NOMO-1 treated with dmso at 0.1 percent for 144 hours (cell line): ENCODE results near the gene MYO10.
"Not testable (repeated sequence)": the region's sequence is repeated elsewhere in the genome, so short reads cannot be mapped to it uniquely, and the experiment has no call there.

Experiments used
- DNase-seq: peaks from one replicate; lab custom pipeline; 2025; ENCODE audit not compliant: unreplicated experiment; lab: John Stamatoyannopoulos, UW

The MYO10 gene

DNA sequence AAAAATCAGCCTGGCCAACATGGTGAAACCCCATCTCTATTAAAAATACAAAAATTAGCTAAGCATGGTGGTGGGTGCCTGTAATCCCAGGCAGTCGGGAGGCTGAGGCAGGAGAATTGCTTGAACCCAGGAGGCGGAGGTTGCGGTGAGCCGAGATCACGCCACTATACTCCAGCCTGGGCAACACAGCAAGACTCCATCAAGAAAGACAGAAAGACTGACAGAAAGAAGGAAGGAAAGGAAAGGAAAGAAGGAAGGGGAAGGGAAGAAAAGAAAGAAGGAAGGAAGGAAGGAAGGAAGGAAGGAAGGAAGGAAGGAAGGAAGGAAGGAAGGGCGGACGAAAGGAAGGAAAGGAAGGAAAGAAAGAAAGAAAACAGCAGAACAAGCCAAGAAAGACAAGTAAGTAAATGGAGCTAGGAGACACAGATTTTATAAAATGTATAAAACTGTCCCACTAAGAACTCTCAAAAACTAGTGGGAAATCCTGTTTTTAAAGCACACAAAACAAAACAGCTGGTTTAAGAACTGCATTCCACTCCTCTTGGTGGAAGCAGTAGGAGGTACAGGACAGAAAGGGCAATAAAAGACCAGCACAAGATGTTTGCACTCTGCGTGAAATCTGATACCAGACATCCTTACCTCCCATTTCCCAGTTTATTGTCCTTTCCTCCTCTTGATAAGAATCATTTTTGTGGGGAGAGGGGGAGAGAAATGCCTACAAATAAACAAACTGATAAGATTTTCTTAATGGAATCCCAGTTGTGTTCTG is 46.7 kb downstream of the MYO10 start:
- no peak for DNase-seq

DNA sequence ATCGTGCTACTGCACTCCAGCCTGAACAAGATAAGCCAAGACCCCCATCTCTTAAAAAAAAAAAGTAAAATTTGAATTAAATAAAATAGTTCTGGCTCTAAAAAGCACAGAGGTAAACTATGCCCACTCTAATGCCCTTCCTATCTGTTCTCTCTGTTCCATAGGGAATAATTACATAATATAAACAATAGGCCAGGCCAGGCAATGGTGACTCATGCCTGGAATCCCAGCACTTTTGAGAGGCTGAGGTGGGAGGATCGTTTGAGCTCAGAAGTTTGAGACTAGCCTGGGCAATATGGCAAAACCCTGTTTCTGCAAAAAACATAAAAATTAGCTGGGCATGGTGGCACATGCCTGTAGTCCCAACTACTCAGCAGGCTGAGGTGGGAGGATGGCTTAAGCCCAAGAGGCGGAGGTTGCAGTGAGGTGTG is 47.4 kb downstream of the MYO10 start:
- DNase-seq: no peak

DNA sequence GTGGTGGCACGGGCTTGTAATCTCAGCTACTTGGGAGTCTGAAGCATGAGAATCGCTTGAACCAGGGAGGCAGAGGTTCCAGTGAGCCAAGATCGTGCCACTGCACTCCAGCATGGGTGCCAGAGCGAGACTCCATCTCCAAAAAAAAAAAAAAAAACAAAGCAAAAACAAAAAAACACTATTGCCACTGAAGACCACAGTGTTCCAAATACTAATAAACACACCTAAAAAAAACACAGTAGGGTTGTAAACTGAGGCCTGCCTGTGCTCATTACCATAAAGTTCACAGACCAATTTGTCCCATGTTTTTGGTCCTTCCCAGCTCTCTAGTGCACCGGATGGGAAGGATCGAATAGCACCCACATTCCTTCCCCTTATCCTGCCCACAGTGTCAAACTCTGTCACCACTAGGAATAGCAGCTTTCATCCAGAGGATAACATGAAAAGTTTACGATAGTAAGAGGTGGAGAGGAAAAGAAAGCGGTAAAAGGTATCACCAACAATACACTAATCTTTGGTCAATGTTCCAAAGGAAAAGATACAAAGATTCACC is 49.2 kb downstream of the MYO10 start:
- DNase-seq: no peak

DNA sequence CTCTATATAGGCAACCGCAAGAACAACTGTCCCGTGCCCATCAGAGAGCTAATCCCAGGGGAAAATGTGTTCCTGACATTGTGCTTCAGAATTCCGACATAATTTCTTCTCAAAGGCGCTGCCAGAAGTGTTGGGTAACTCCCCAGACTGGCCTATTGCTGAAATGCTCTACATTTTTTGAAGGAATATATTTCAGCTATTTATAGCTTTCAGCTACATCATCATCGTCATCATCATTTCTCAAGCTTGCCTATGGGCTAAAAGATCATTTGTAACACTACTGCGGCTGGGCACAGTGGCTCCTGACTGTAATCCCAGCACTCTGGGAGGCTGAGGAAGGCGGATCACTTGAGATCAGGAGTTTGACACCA is 49.7 kb downstream of the MYO10 start:
- DNase-seq: no peak

DNA sequence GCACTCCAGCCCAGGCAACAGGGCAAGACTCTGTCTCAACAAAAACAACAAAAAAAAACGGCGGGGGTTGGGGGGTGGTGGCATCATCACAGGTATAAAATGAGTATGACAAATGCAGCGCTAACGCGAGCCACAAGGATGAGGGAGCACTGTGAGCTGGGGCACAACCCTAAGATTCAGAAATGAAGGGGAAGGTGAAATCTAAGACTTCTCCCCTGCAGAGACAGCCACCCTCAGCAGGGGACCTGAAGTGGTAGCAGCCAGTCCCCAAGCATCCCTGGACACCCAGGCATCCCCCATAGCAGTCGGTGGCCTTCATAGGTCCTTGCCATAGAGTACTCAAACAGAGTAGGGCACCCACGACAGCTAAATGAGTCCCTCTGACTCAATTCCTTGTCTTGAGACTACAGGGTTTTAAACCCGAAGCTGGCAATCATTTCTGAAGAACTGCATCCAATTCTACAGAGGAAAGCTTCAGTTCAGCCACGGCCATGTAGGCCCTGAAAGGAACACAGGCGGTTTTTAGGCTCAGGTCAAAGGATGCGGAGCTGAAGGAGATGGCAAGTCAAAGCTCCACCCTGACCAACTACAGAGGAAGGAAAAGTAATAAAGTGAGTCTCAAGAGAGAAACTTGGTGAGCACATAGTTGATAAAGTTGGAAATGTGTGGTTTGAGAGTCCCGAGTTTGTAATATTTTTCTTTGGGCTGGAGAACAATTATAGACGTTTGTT is 50.3 kb downstream of the MYO10 start:
- DNase-seq: no peak

DNA sequence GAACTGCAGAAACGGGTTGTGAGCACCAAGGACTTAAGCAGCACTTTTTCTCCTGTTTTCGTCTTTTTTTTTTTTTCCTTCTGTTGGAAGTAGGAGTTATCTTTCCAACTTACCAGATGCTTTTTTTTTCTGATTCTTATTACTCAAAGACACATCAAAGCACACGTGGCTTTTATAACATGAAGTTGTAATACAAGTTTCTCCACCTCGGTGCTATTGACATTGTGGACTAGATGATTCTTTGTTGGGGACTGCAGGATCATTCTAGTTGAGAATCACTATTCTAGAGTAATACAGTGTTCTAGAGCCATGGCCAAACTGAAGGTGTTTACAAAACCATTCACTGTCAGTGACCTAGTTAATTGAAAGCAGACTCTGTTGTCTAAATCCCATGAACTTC is 51.5 kb downstream of the MYO10 start:
- DNase-seq: no peak

DNA sequence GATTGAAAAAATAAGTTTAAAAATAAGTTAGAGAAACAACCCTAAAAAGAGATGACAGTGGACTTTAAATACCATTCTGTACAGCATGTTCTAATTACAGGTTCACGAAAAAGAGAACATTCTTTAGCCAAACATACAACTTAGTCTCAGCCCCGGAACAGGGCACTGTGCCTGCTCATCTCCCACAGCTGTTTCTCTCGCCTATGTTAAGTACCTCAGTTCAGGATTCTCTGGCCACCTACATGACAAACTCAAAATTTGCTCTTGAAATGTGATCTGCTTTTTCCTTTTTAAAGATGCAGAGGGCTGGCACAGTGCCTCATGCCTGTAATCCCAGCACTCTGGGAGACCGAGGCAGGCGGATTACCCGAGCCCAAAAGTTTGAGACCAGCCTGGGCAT is 52.3 kb downstream of the MYO10 start:
- no peak for DNase-seq

DNA sequence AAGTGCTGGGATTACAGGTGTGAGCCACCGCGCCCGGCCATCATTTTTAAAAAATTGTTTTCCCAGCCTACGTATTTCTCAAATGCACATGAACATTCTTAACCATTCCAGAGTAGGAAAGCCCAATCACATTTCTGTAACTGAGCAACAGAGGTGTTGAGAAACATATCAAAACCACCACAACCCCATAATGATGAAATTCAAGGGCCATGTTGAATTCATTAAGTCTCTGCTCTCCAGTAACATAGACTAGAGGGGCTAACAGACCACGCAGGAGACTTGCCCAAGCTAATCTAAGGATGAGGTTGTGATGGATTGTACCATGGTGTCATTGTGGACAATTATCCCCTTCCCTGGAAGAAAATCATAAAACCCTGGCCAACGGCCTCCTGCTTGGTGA is 52.9 kb downstream of the MYO10 start:
- no peak for DNase-seq

DNA sequence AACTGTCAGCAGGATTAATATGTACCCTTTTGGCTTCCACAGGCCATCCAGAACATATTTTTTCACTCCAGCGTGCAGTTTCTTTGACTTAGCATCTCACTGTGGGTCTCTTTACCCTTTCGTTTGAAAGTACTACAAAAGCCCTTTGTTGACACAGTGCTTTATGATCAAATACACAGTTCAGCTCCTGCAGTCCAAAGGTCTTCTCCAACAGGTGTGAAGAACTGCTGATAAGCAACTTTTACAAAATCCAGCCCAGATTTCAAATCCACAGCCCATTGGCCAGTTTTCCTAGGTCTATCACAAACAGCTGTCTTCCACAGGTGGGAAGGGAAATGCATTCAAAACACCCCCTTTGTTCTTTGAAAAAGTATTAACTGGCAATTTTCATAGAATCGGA is 54.8 kb downstream of the MYO10 start:
- DNase-seq: no peak

DNA sequence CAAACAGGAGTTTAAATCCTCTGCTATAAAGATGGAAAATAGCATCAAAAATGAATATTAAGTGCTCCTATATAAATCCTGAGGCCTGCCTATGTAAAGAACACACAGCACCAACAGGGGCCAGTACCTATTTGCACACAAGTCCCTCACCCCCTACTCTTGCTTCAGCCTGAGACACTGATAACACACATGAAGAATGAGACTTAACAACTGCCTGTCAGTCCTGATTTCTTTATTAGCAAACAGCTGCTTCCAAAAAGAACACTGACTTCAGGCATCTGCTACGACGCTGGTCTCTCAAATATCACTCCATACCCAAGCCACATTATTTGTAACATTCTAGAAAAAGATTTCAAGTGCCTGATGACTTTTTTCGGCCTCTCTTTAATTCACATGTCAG is 55.5 kb downstream of the MYO10 start:
- no peak for DNase-seq

DNA sequence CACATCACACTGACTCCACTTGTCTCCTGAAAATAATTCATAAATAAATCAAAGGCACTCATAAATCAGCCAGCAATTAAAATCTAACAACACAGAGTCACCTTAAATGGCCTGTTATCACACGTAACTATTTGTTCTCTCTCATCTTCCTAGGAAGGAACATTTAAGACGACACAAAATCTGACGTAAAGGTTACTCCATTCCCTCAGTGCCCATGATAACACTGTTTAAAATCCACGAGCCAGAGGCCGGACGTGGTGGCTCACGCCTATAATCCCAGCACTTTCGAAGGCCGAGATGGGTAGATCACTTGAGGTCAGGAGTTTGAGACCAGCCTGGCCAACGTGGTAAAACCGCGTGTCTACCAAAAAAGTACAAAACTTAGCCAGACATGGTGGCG is 56.4 kb downstream of the MYO10 start:
- no peak for DNase-seq

DNA sequence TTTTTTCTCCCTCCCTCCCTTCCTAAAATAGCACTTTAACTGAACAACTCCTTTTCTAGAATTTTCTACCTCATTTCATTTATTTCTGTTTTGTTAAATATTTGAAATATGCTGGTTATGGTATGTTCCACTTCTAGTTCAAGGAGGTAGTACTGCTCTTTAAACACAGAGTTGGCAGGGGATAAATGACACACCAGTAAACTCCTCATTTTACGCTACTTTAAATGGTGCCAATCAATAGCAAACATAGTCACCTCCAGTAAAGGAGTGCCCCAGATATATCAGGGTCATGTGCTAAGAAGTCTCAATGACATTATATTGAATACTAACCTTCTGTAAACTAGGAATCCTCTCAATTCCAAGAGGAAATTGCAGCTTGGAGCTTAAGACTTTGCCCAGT is 56.9 kb downstream of the MYO10 start:
- no peak for DNase-seq

DNA sequence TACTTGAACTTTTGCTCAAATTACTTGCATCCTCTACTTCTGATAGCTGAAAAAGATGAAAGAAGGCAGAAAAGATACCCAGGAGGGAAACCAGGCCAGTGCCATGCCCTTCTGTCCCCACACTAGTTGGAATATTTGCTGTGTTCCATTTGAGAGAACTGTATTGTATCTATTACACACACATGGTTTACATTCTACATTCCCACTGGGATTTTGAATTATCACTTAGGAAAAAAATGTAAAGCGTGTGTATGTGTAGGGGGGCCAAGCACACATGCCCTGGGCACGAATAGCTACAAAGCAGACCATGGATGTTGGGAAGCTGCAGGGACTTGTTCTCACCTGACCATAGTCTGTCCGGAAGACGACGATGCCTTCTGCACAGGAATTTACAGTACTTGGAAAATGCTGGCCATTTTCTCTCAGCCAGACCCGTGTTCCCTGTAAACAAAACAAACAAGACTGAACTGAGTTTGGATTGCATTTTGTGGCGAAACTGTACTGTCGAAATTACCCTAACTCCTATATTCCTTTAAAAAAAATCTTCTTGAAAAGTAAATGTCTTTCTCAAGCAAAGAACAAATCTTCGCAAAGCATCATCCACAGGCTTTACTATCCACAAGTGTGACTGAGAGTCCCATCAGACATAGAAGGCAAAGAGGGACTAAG is 58.7 kb downstream of the MYO10 start:
- DNase-seq: no peak

DNA sequence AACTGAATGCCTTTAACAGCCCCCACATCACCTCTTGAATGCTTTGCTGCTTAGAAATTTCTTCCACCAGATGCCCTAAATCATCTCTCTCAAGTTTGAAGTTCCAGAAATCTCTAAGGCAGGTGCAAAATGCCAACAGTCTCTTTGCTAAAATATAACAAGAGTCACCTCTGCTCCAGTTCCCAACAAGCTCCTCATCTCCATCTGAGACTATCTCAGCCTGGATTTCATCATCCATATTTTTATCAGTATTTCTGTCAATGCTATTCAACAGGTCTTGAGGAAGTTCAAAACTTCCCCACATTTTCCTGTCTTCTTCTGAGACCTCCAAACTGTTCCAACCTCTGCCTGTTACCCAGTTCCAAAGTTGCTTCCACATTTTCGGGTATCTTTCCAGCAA is 61.7 kb downstream of the MYO10 start:
- DNase-seq: not testable (repeated sequence)

DNA sequence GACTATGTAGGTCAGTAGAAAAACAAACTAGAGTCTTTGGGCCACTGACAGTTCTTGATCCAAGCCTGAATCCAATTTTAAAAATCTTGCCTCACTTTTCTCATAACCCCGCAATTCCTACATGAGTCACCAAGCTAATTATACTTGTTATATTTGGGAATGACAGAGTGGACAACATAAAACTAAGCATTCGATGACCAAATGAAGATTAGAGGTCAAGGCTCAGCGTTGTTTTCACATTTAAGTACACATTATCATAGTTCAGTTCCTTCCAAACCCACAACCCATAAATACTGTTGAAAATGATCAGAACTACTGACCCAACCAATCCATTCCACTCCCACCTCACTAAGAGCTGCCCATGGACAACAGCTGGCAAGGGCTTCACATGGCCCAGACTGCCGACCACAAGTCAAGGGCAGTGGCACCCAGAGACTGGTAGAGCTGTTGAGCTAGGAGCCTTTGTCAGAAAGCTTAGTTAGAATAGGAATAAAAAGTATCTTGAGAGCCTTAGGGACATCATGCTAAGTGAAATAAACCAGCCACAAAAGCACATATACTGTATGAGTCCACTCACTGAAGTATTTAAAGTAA is 64.2 kb downstream of the MYO10 start:
- DNase-seq: no peak

DNA sequence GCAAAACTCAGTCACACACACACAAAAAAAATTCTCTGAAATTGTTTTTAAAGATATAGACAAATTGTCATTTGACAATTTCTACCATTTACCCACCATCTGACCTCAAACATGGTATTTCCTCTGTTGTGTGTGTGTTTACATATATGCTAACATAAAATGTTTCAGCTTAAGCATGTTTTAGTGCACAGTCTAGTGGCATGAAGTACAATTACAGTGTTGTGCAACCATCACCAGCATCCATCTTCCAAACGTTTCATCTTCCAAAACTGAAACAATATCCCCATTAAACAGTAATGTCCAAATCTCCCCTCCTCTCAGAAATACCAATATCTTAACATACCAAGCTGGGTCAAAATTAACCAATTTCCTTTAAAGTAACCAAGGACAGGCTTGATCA is 65.2 kb downstream of the MYO10 start:
- DNase-seq: no peak

DNA sequence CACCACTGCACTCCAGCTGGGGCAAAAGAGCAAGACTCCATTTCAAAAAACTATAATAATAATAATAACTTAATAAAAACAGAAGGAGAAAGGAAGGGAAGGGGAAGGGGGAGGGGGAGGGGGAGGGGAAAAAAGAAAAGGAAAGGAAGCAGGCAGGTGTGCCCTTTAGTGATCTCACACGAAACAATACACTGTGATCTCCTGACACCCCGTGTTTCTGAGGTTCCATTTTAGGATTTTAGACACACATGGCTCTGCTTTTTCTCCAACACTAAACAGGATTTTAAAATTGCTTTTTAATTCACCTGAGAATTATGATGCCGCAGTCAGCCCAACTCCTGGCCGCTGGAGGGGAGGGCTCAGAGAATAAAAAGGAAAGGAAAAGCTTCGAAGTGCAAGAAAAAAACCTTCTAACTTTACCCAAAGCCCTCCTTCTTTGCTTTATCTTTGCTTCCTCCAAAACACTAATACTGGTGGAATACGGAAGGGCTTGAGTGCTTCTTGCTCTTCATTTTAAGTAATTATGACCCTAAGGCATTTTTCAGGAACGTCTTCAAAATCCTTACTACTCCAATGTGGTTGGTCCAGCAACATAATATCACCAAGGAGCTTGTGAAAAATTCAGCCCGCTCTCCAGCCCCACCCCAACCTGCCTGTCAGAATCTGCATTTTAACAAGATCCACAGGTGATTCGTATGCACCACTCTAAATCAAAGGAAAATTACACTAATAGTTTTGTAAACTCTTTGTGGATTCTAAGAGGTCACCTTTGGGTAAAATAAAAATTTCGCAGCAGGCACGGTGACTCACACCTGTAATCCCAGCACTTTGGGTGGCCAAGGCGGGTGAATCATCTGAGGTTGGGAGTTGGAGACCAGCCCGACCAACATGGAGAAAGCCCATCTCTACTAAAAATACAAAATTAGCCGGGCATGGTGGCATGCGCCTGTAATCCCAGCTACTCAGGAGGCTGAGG is 66.0 kb downstream of the MYO10 start:
- no peak for DNase-seq

DNA sequence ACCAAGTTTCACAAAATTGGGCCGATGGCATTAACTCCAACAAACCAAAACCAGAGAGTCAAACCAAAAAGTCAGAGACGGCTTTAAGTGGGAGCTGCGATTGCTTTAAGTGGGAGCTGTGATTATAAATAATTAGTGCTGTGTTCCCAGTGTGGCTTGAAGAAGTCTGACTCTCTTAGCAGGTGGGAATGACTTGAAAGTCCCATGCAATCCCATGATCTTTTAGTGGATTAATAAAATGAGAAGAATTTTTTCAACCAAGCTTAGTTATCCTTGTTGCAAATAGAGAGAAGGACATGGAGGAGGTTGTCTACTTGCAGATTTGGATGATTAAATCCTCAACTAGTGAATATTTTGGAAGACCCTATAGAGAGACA is 68.5 kb downstream of the MYO10 start:
- no peak for DNase-seq

DNA sequence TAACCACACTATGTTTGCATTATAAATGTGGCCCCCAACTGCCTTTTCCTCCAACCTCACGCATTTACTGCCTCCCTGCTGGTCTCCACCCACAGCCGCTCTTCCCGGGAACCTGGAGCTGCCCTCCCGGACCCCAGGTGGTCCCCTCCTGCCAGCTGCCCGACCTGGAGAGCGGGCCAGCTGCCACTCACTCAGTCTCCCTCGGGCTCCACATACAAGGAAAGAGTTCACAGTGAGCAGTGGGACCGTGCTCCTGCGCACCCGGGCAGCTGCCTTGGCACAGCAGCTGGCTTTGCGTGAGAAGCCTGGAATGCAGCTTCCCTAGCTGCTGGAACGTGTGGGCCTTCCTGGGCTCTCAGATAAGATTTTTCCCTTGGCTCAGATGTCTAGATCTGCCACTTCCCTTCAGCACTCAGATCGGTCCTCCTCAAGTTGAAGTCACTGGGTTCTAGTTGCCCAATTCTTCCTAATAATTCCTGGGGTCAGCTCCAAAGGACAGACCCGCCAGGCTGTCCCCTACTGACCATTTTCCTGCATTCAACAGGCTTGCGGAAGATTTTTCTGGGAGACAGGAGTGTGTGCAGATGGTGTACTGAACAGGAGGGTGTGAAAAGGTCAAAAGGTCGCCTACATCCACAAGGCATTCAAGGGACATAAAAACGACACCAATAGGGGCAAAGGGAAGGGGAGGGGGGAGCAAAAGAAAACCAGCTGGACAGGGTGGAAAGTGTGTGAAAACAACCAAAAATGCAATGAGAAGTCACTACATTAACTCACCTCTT is 69.1 kb downstream of the MYO10 start:
- DNase-seq: no peak

DNA sequence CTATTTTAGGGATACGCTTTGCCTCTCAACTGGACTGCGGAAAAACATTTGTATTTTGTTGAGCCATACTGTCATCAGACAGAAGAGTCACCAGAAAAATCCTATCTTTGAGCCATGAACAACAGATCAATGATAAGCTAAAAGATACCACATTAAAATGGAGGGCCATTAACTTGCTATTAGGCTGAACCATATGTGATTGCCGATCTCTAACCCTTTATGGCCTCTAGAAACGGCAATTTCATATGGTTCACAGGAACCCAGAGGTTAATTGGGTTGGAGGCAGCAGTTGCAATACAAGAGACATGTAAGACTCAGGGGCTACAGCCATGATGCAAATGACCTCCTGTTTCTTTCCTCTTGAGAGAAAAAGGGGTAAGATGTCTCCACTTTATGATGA is 69.8 kb downstream of the MYO10 start:
- DNase-seq: no peak
